PC-3 (cell line): ENCODE measurements around the gene LAIR1.

Source experiments
- EZH2phosphoT487 ChIP-seq: fragments of 300-600 bp; sonication (generic); IDR thresholded peaks from 2 replicates; pipeline ENCODE4 v1.6.1; 2018; ENCODE audit warnings: mild to moderate bottlenecking, antibody characterized with exemption, low read length, borderline replicate concordance
- TF ChIP-seq, protein P1 (sequence below): fragments of 300-600 bp; sonication (generic); conservative IDR thresholded peaks from 2 replicates; pipeline ENCODE4 v1.5.1; 2017; ENCODE audit warnings: antibody characterized with exemption, low read depth, mild to moderate bottlenecking, low read length

DNA sequence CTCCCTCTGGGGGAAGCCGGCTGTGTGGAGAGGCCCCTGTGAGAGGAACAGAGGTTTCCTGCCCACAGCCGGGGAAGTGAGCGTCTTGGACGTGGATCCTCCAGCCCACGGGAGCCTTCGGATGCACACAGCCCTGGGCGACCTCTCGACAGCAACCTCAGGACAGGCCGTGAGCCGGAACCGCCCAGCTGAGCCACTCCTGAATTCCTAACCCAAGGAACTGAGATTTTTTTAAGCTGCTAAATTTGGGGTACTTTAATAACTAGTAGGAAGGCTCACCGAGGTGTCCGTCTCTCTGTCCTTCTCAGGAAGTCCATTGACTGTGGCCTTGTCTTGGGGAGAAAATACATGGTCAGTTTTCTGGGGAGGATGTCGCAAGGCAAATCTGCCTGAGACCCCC is 9.1 kb downstream of the LAIR1 start:
- TF ChIP-seq, protein P1, sequence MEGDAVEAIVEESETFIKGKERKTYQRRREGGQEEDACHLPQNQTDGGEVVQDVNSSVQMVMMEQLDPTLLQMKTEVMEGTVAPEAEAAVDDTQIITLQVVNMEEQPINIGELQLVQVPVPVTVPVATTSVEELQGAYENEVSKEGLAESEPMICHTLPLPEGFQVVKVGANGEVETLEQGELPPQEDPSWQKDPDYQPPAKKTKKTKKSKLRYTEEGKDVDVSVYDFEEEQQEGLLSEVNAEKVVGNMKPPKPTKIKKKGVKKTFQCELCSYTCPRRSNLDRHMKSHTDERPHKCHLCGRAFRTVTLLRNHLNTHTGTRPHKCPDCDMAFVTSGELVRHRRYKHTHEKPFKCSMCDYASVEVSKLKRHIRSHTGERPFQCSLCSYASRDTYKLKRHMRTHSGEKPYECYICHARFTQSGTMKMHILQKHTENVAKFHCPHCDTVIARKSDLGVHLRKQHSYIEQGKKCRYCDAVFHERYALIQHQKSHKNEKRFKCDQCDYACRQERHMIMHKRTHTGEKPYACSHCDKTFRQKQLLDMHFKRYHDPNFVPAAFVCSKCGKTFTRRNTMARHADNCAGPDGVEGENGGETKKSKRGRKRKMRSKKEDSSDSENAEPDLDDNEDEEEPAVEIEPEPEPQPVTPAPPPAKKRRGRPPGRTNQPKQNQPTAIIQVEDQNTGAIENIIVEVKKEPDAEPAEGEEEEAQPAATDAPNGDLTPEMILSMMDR, result no peak
- TF ChIP-seq EZH2phosphoT487, result no peak
